Measurements from ENCODE around the gene NDUFB2. TPM values are rescaled to one million over a fixed set of nuclear protein-coding genes. Genes with fewer than 3 reads are reported as not detected.

The NDUFB2 gene
- total RNA-seq (2021): 152 to 170 TPM (median 162 TPM) in 3 replicates
- percentile 65 among the genes with signal in this experiment for Bru-seq, nascent RNA
- long read RNA-seq, experiment 1, transcript NDUFB2-201 (4 exons, 504 nt): major isoform, 198 of 213 reads
- long read RNA-seq, experiment 1, partial matches to known transcripts: 0 of 213 reads
- long read RNA-seq, experiment 1, other reads (novel, unspliced or antisense): 8 of 213 reads
- long read RNA-seq, experiment 2, transcript NDUFB2-201 (4 exons, 504 nt): major isoform, 165 of 205 reads
- long read RNA-seq, experiment 2, transcript NDUFB2-214 (3 exons, 665 nt): minor isoform, 5 of 205 reads
- long read RNA-seq, experiment 2, partial matches to known transcripts: 5 of 205 reads
- long read RNA-seq, experiment 2, other reads (novel, unspliced or antisense): 25 of 205 reads
- long read RNA-seq, experiment 3, transcript NDUFB2-206 (4 exons, 726 nt): major isoform, 7 of 16 reads
- long read RNA-seq, experiment 3, transcript NDUFB2-201 (4 exons, 504 nt): minor isoform, 6 of 16 reads
- long read RNA-seq, experiment 3, partial matches to known transcripts: 0 of 16 reads
- long read RNA-seq, experiment 3, other reads (novel, unspliced or antisense): 1 of 16 reads

DNA sequence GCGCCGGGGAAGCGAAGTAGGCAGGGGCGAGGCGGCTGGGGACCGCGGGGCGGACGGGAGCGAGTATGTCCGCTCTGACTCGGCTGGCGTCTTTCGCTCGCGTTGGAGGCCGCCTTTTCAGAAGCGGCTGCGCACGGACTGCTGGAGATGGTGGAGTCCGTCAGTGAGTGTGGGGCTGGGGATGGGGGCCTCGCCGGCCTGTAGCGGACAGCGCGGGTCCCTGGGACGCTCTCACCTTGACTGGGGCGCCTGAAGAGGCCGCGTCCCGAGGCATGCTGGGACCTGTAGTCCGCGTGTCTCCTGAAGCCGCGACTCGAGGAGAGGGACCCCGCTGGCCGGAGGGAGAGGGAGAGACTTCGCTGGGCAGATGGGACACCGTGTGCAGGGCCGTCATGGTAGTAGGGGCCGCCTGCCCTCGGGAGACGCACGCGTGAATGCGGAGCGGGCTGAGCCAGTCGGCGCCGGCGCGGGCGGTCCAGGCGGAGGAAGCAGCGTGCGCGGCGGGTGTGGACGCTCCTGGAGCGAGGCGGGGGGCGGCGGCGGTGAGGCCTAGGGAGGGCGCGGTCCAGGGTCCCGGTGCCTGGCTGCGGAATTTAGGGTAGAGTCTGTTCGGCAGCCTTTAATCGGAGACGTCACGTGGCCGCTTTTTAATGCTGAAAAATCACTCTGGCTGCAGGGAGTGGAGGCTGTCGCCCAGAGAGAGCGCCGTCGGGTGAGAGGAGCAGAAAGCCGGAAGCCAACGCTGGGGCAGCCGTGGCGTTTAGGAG, at the start of gene NDUFB2:
TSS of gene NDUFB2 (plus strand) at position 29 of the 767 bp plus-strand sequence. CDS start at position 66, 37 bp downstream.
- ATAC-seq (peak; percentile 90), DNase-seq (ENCODE audit: low spot score) (peak; percentile 96)
- peaks cover 20% of the 10 kb centered on the region for H3K4me1 Mint-ChIP-seq
- no peaks in the 10 kb centered on the region for H3K27me3 Mint-ChIP-seq (ENCODE audit: low read depth)
- H3K4me3 Mint-ChIP-seq: peak within 1 kb of the TSS; percentile 90
- CTCF ChIA-PET: interaction anchor here (0.9 to 1.2 kb wide), 2 partner anchors 43 to 286 kb away, joined by 3 to 7 read pairs; no protein-coding TSS in a partner anchor
- H3K36me3 Mint-ChIP-seq: no peaks in the 10 kb centered on the region
- H3K27ac Mint-ChIP-seq: peak within 1 kb of the TSS; percentile 85
- POLR2A ChIA-PET: no interaction called here
- no peaks in the 10 kb centered on the region for H3K9me3 Mint-ChIP-seq
- TF ChIP-seq JAZF1 (CRISPR knock-in tag; IDR thresholded peaks at IDR 0.05) (no peak), ETV6 (CRISPR knock-in tag; IDR thresholded peaks at IDR 0.05) (peak; percentile 67), SP1 (CRISPR knock-in tag; conservative IDR thresholded peaks at IDR 0.05) (peak; percentile 78), ESRRA (CRISPR knock-in tag; IDR thresholded peaks at IDR 0.05; ENCODE audit: borderline replicate concordance) (peak; percentile 78), NR1H2 (CRISPR knock-in tag; IDR thresholded peaks at IDR 0.05) (no peak), NFE2L1 (CRISPR knock-in tag; IDR thresholded peaks at IDR 0.05) (peak; percentile 83; the same call in 1 of the 2 replicates), ZNF219 (CRISPR knock-in tag; IDR thresholded peaks at IDR 0.05; ENCODE audit: borderline replicate concordance) (0 out of 2 replicates have a peak, but pooled peaks have one; percentile 30), ATF1 (CRISPR knock-in tag; IDR thresholded peaks at IDR 0.05) (0 out of 2 replicates have a peak, but pooled peaks have one; percentile 41), PRRX2 (CRISPR knock-in tag; IDR thresholded peaks at IDR 0.05) (peak; percentile 51; the same call in 1 of the 2 replicates), CREB1 (CRISPR knock-in tag; IDR thresholded peaks at IDR 0.05) (no peak), IRF2 (CRISPR knock-in tag; IDR thresholded peaks at IDR 0.05; ENCODE audit: borderline replicate concordance, low read depth) (peak; percentile 57; the same call in 1 of the 2 replicates), ZNF232 (CRISPR knock-in tag; IDR thresholded peaks at IDR 0.05) (peak; percentile 91), GABPB1 (CRISPR knock-in tag; IDR thresholded peaks at IDR 0.05) (peak; percentile 28; the same call in 1 of the 2 replicates), OVOL2 (CRISPR knock-in tag; IDR thresholded peaks at IDR 0.05; ENCODE audit: borderline replicate concordance) (no peak), TEAD1 (CRISPR knock-in tag; IDR thresholded peaks at IDR 0.05) (peak; percentile 76; the same call in 1 of the 2 replicates), TCF7 (CRISPR knock-in tag; IDR thresholded peaks at IDR 0.05; ENCODE audit: low read depth) (peak; percentile 88; the same call in 1 of the 2 replicates), FOXP1 (CRISPR knock-in tag; IDR thresholded peaks at IDR 0.05; ENCODE audit: borderline replicate concordance) (peak; percentile 90), NR2C2 (CRISPR knock-in tag; IDR thresholded peaks at IDR 0.05) (no peak), CREM (CRISPR knock-in tag; IDR thresholded peaks at IDR 0.05) (peak; percentile 93)
- TF ChIP-seq, protein P1, sequence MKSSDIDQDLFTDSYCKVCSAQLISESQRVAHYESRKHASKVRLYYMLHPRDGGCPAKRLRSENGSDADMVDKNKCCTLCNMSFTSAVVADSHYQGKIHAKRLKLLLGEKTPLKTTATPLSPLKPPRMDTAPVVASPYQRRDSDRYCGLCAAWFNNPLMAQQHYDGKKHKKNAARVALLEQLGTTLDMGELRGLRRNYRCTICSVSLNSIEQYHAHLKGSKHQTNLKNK (CRISPR knock-in tag; IDR thresholded peaks at IDR 0.05): no peak
- TF ChIP-seq, protein P2, sequence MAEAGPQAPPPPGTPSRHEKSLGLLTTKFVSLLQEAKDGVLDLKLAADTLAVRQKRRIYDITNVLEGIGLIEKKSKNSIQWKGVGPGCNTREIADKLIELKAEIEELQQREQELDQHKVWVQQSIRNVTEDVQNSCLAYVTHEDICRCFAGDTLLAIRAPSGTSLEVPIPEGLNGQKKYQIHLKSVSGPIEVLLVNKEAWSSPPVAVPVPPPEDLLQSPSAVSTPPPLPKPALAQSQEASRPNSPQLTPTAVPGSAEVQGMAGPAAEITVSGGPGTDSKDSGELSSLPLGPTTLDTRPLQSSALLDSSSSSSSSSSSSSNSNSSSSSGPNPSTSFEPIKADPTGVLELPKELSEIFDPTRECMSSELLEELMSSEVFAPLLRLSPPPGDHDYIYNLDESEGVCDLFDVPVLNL (CRISPR knock-in tag; IDR thresholded peaks at IDR 0.05; ENCODE audit: borderline replicate concordance, low read depth): peak; percentile 75; the same call in 1 of the 2 replicates
- TF ChIP-seq, protein P3, sequence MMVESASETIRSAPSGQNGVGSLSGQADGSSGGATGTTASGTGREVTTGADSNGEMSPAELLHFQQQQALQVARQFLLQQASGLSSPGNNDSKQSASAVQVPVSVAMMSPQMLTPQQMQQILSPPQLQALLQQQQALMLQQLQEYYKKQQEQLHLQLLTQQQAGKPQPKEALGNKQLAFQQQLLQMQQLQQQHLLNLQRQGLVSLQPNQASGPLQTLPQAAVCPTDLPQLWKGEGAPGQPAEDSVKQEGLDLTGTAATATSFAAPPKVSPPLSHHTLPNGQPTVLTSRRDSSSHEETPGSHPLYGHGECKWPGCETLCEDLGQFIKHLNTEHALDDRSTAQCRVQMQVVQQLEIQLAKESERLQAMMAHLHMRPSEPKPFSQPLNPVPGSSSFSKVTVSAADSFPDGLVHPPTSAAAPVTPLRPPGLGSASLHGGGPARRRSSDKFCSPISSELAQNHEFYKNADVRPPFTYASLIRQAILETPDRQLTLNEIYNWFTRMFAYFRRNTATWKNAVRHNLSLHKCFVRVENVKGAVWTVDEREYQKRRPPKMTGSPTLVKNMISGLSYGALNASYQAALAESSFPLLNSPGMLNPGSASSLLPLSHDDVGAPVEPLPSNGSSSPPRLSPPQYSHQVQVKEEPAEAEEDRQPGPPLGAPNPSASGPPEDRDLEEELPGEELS (CRISPR knock-in tag; IDR thresholded peaks at IDR 0.05): peak; percentile 76; the same call in 1 of the 2 replicates
- TF ChIP-seq, protein P4, sequence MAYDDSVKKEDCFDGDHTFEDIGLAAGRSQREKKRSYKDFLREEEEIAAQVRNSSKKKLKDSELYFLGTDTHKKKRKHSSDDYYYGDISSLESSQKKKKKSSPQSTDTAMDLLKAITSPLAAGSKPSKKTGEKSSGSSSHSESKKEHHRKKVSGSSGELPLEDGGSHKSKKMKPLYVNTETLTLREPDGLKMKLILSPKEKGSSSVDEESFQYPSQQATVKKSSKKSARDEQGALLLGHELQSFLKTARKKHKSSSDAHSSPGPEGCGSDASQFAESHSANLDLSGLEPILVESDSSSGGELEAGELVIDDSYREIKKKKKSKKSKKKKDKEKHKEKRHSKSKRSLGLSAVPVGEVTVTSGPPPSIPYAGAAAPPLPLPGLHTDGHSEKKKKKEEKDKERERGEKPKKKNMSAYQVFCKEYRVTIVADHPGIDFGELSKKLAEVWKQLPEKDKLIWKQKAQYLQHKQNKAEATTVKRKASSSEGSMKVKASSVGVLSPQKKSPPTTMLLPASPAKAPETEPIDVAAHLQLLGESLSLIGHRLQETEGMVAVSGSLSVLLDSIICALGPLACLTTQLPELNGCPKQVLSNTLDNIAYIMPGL (CRISPR knock-in tag; IDR thresholded peaks at IDR 0.05): peak; percentile 94
- TF ChIP-seq, protein P5, sequence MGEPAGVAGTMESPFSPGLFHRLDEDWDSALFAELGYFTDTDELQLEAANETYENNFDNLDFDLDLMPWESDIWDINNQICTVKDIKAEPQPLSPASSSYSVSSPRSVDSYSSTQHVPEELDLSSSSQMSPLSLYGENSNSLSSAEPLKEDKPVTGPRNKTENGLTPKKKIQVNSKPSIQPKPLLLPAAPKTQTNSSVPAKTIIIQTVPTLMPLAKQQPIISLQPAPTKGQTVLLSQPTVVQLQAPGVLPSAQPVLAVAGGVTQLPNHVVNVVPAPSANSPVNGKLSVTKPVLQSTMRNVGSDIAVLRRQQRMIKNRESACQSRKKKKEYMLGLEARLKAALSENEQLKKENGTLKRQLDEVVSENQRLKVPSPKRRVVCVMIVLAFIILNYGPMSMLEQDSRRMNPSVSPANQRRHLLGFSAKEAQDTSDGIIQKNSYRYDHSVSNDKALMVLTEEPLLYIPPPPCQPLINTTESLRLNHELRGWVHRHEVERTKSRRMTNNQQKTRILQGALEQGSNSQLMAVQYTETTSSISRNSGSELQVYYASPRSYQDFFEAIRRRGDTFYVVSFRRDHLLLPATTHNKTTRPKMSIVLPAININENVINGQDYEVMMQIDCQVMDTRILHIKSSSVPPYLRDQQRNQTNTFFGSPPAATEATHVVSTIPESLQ (CRISPR knock-in tag; IDR thresholded peaks at IDR 0.05): no peak; the same call in 1 of the 2 replicates
- TF ChIP-seq, protein P6, sequence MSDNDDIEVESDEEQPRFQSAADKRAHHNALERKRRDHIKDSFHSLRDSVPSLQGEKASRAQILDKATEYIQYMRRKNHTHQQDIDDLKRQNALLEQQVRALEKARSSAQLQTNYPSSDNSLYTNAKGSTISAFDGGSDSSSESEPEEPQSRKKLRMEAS (CRISPR knock-in tag; IDR thresholded peaks at IDR 0.05): peak; percentile 89
- TF ChIP-seq, protein P7, sequence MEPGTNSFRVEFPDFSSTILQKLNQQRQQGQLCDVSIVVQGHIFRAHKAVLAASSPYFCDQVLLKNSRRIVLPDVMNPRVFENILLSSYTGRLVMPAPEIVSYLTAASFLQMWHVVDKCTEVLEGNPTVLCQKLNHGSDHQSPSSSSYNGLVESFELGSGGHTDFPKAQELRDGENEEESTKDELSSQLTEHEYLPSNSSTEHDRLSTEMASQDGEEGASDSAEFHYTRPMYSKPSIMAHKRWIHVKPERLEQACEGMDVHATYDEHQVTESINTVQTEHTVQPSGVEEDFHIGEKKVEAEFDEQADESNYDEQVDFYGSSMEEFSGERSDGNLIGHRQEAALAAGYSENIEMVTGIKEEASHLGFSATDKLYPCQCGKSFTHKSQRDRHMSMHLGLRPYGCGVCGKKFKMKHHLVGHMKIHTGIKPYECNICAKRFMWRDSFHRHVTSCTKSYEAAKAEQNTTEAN (CRISPR knock-in tag; IDR thresholded peaks at IDR 0.05): peak; percentile 77

All from WTC11 (cell line).